HG02759 (cell line): ENCODE results near the gene ARL13B.
"Not testable (repeated sequence)": the region's sequence is repeated elsewhere in the genome, so short reads cannot be mapped to it uniquely, and the experiment has no call there.

ENCODE experiments used
- ATAC-seq: cut with Tn5 transposase; IDR thresholded peaks from one replicate; pipeline ENCODE4 v1.9.1; 2021; ENCODE audit warnings: mild to moderate bottlenecking, moderate library complexity; ENCODE audit not compliant: unreplicated experiment

ARL13B gene

DNA sequence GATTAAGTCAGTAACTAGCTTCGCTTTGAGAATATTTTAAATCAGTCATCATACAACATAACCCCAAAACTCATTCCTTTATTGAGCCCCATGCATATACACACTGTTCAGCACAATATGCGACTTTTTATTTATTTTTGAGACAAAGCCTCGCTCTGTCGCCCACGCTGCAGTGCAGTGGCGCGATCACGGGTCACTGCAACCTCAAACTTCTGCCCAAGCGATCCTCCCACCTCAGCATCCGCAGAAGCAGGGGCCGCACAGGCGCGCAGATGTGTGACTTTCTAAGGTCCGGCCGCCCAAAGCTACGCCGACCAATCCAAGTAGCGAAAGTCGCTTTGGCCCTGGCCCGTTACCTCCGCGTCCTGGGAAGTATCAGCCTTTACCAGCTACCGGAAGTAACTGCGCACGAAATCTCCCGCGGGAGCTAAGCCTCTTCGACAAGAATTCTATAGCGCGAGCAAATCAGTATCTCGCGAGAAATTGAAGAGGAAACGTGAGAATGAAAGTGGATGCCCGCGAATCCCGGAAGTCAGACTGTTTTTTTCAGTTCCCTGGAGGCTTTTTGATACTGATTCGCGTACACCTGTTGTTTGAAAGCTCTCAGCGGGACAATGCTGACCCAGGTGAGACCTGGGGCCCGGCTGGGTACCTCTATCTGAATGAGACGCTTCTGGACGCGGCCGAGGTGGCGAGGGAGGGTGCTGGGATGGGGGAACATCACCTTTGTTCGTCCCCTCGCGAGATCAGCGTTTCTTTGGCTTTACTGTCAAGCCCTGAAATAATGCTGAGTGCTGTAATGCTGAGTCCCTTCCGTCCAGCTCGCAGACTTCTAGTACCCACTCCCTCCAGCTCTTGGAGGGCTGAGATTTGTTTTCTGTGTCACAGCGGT is 82.8 kb downstream of the ARL13B start, which contains the start of the genes DHFR2 and NSUN3:
DHFR2 (minus strand) TSS at position 404 of the 892 bp plus-strand sequence. CDS start 1,405 bp downstream, outside the sequence.
NSUN3 (plus strand) TSS at position 549 of the 892 bp plus-strand sequence; CDS start at position 615, 66 bp downstream.
- ATAC-seq: peak; percentile 93

DNA sequence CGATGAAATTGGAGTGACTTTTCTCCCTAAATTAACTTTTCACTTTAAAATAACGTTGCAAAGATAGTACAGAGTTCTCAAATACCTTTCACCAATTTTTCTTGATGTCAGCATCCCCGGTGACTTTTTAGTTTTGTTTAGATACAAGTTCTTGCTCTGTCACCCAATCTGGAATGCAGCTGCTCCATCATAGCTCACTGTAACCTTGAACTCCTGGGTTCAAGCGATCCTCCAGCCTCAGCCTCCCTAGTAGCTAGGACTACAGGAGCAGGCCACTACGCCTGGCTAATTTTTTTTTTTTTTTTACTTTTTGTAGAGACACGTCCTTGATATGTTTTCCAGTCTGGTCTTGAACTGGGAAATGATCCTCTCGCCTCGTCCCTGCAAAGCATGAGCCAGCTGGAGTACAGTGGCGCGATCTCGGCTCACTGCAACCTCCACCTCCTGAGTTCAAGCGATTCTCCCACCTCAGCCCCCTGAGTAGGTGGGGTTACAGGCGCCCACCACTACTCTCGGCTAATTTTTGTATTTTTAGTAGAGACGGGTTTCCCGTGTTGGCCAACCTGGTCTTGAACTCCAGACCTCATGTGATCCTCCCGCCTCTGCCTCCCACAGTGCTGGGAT is 83.7 kb downstream of the ARL13B start:
- no peak for ATAC-seq

DNA sequence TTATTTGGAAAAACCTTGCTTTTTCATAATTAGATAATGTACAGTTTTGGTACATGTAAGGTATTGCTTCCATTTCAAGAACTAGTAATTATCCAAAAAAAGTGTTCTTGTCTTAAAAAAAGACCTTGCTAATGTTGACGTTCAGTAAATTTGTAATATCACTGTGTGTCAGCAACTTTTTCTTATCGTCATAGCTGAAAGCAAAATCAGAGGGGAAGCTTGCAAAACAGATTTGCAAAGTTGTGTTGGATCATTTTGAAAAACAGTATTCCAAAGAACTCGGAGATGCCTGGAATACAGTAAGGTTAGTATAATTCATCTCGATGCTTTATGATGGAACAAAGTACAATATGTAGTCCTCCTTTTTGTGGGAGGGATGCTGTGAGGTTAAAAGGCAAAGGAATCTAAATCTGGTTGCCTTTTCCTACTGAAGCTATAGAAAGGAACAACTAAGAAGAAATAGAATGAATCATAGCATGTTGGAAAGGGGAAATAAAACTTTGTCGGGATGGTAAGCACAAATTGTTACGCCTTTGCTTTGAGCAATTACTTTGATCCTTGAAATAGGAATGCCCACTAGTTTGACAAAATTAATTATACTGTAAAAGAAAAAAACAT is 84.4 kb downstream of the ARL13B start:
- no peak for ATAC-seq

DNA sequence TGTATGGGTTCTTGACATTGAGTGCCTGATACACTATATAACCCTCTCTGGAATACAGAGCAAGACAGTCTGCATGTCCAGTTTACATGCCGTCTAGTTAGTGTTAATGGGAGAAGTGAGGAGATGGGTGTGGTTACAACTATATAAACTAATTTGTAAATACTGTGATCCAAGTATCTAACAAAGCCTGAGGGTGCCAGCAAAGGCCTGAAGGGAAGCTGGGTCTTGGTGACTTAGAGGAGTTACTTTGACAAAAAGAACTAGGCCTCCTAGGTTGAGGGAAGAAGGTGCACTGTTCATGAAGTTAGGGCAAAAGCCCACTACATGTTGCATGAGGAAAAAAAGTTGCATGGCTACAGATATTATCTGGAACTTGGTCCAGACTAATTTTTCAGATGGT is 85.2 kb downstream of the ARL13B start:
- ATAC-seq: no peak

DNA sequence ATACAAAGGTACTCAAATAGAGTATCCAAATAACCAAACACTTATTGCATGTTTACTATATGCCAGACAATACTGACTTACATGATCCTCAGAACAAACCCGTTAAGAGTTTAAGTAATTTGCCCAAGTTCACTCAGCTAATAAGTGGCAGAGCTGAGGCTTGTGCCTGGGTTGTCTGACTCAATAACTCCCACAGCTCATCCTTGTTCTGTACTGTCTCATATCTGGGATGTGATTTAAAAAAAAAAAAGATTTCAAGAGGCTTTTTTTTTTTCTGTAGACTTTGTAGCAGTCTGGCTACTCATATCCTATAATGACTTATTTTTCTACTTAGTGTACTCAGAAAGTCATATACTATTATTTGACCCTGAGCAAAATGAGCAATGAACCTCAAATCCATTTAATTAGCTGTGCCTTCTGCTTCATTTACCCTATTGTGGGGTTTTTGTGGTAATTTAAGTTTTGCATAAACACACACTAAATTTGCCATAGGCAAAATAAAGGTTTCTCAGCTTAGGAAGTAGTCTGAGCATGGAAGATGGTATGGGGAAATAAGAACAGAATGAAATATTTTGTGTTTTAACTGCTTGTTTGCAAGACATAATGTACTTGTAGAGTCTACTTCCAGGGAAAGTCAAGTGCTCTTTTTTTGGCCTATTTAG is 86.0 kb downstream of the ARL13B start:
- ATAC-seq: no peak

DNA sequence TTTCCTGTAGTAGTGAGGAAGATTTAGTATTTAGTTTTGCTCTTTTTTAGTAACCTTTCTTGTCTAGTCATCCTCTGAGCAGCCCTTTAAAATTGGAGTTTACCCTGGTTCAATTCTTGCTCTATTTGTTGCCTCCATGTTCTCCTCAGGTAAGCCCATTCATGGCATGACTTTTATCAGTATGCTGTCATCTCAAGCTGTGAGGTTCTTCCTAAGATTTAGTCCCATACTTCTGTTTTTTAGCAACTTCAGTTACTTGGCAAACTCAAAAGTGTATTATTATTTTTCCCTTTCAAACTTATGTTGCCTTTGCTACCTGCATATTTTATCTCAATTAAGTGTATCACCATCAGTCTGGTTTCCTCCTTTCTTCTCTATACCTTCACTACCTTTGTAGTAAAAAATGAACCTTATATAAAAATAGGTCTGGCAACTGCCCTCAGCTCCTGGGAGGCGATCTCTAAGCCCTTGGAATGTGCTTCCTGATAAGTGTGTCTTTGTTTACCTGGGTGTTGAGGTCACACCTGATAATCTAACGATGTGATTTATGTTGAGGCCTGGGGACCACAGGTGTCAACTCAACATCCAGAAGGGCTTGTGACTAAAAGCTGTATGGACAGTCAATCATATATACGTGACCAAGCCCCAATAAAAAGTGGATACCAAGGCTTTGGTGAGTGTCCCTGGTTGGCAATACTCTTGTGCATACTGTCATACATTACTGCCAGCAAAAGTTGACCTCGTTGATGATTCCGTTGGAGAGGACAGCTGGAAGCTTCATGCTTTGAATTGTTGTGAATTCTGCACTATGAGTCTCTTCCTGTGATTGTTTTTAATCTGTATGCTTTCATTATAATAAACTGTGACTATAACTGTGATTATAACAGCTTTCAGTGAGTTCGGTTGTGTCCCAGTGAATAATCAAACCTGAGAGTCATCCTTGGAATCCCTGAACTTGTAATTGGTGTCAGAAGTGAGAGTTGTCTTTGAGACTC is 86.8 kb downstream of the ARL13B start:
- ATAC-seq: no peak

DNA sequence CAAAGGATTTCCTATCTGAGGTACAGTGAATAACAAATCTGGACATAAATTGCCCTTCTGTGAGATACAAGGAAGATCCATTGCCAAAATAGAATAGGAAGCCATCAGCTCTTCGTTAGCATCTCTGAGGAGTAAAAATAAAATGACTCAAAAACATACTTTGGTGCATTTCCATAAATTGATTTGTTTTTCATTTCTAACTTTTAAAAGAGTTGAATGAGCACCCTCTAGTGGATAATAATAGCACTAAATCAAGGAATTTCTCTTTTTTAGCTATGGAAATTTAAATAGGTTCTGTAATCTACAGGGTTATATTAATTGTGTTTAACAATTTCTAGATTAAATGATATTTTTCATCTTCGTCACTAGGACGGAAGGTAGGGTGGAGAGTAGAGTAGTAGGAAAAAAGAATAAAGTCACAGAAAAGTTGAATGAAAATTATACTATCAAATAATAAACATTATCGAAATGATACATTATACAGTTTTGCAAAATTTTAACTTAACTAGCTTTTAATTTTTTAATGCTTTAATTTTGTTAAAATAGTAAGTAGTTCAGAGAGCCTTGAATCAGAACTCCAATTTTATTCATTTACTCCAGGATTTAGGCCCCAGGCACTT is 89.3 kb downstream of the ARL13B start:
- no peak for ATAC-seq

DNA sequence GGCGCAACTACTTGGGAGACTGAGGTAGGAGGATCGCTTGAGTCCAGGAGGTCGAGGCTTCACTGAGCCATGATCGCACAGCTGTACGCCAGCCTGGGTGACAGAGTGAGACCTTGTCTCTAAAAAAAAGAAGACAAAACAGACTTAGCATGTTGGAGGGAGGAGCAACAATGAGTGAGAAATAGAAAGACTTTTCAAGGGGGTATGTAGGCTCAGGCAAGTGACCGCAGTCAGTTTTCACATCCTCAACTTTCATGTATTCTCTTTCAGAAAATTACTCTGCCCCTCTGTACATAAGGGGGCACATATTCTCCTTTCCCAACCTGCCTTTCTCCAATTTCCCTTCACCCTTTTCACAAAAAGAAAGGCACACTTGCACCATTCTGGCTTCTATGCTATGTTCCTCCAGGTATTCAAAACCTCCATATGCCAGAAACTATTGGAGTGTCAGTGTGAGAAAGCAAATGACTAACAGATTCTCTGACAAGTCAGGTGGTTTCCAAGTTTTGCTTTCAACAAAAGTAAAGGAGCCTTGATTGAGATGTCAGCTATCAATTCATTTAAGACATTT is 90.5 kb downstream of the ARL13B start:
- peak; percentile 80 for ATAC-seq

DNA sequence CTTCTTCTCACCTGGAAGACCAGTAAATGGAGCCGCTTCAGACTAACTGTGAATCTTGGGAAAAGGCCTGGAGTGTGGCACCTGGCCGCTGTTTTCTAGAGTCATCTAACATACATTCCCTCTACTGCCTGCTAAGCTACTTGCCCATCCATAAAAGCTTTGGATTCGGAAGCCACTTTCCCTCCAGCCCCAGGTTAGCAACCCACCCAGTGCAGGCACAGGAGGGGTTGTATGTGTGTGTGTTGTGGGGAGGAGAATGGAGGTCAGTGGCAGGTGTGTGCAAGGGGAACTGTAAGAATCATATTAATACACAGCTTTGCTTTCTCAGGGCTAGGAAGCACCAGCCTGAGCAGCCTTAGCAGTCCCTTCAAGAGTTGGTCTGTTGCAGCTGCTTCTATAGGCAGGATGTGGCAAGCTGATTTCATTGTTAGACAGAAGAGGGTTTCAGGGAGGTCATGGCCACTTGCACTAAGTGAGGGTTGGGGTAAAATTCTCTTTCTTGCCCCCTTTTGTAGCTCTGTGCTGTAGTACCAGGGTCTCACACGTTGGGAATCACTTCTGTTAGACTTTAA is 91.8 kb downstream of the ARL13B start:
- ATAC-seq: peak; percentile 78

DNA sequence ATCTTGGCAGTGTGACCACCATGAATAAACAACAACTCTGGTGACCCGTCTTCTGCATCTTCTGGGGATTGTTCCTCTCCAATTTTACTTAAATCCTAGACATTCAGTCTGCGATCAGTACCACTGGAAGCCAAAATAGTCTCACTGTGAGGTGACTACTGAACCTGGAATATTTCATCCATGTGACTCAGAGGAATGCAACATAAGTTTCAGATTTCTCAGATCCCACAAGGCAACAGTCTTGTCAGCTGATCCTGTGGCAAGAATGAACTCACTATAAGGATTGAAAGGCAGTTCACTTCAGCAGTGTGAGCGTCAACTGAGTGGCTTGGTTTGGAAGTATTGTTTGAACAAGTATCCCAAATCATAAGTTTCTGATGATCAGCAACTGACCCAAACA is 96.1 kb downstream of the ARL13B start:
- ATAC-seq: no peak

DNA sequence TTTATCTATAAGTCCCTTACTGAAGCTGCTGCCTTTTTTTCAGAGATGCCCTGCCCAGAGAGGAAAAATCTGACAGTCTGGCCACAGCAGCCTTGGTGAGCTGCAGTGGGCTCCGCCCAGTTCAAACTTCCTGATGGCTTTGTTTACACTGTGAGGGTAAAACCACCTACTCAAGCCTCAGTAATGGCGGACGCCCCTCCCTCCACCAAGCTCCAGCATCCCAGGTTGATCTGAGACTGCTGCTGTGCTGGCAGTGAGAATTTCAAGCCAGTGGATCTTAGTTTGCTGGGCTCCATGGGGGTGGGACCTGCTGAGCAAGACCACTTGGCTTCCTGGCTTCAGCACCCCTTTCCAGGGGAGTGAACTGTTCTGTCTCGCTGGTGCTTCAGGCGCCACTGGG is 100.6 kb downstream of the ARL13B start:
- not testable (repeated sequence) for ATAC-seq

DNA sequence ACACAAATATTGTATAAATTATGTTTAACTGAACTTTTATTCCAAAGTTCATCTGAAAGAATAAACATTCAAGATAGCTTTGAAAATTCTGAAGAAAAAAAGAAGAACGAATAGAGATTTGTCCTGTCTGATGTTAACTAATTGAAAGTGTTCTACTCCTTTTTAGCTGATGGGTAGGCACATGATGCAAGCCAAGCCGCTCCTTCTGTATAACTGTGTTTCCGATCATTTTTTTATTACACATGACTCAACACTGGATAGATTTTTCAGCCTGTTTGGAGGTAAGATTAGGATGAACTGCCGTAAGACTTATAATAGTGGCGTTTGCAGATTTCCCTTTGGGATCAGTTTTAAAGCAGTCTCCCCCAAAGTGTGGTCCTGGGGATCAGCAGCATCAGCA is 101.9 kb downstream of the ARL13B start:
- ATAC-seq: no peak

DNA sequence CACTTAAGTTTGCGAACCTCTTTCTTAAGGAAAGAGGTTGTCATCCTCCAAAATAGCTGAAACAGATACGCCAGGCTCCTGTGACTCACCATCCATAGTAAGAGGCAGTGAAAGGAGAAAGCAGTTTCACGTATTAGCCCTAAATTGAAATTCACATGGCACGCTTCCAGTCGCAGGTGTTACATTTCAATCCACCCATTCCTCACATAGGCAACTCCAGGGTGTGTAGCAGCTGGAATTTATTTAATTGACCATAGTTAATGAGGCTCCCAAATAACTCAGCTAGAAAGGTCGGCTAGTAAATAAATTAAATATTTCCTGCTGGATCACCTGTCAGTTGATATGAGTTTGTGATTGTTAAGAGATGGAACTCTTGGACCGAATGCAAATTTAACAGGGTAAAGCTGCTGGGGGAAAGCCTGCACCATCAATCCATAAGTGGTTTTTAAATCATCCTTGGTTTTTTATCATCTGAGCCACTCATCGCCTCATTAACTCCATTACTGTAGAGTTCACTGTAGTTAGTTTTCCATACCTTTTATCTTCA is 102.5 kb downstream of the ARL13B start:
- ATAC-seq: no peak

DNA sequence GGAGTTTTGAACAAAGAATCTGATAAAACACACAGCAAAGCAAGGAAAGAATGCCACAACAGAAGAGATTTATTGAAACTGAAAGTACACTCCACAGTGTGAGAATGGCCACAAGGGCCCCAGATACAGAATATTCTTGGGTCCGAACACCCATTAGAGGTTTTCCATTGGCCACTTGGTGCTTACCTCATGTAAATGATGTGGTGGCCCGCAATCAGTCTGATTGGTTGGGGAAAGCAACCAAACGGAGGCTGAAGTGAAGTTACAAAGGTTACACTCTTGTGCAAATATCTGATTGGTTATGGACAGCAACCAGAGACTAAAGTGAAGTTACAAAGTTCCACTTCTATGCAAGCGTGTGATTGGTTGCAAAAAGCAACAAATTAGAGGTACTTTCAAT is 103.3 kb downstream of the ARL13B start:
- ATAC-seq: peak; percentile 75

DNA sequence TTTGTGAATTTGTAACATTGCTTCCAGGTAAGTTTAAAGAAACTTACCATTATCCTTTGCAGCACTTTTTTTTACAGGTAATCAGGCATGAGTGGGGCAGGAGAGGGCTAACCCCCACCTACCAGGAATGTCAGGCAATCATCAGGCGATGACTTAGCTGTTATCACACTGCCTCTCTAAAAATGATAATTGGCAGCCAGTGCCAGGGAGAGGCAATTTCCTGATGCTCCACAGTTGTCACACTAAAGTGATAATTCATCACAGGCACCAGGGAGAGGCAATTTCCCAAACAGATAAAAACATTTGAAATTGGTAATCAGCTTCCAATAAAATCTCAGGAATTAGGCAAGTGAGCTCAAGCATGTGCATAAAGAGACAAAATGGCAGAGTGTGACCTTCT is 109.2 kb downstream of the ARL13B start:
- no peak for ATAC-seq

DNA sequence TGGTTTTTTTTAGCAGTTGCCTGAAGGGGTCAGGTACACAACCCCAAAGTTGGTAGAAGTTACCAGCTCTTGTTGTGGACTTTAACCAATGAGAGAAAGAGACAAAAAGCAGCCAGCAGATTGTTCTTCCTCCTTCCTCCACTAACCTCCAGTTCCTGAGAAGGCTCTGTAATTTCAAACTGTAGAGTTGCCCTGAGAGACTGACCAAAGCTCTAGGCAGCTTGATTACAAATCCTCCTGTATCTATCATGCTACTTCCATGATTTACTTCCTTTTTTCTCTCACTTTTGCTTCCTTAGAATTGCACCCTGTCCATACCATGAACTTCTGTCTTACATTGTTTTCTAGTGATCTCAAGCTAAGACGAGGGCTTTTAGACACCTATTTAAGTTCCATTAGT is 112.1 kb downstream of the ARL13B start:
- ATAC-seq: no peak

DNA sequence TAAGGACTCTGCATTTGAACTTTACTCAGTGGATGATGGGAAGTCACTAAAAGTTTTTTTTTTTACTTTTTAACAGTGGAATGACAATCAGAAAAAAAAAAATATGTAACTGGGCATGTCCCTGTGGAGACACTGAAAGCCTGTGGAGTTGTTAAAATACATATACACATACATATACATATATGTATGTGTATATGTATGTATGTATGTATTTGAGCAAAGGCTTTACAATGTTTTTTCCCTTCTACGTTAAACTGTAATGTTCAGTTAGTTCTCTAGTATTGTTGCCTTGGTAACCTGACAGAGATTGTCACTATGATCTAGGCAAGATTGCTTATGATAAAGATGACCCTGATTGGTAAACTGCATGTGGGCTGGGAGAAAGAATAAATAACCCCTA is 113.2 kb downstream of the ARL13B start:
- no peak for ATAC-seq

DNA sequence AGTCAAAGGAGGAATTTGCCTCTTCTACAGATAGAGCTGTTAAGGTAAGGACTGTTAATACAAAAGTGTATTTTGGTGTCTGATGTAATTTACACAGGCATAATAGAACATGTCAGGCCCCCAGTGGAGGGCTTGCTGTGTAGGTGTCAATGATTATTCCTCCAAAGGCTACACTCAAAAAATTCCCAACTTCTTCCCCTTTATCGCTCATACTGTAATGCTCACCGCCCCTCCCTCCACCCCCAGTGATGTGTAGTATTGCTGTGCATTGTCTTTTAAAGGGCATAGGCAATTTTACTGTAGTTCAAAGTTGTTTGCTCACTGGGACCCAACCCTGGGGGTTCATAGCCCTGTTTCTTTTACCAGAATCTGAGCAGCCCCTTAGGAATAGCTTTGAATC is 115.2 kb downstream of the ARL13B start:
- no peak for ATAC-seq

DNA sequence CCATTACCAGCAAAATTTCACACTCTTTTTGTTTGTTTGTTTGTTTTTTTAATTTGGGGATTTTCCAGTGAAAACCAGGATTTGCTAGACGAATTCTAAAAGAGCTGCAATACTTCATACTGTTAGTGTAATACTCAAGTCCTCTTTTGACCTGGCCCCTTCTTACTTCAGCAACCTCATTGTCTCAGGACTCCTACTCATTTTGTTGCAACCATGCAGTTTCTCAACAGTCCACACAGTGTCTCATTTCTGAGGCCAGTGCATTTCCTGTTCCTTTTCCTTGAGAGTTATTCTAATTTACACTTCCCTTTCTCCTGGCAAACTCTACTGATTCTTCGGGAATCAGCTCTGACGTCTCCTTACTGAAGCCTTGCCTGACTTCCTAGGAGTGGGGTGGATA is 118.5 kb downstream of the ARL13B start:
- no peak for ATAC-seq
